Neural progenitor cell (in vitro differentiated cells): ENCODE results near the gene HTR3A. TPM values are rescaled to one million over a fixed set of nuclear protein-coding genes. Genes with fewer than 3 reads are reported as not detected.

Source experiments
- DNase-seq: peaks from one replicate; pipeline ENCODE4 v3.0.0-alpha.2; 2016; ENCODE audit warnings: low spot score
- H2AFZ ChIP-seq: fragments of 200-600 bp; sonication (generic); replicated peaks from 2 replicates; pipeline ENCODE4 v1.6.1; 2016; ENCODE audit warnings: antibody characterized with exemption
- H3F3A ChIP-seq: fragments of 200-600 bp; sonication (generic); 2 replicates; pipeline ENCODE4 v1.6.1; 2016; ENCODE audit warnings: antibody characterized with exemption, low read depth
- H3K27ac ChIP-seq: fragments of 200-600 bp; sonication (generic); 2 replicates; pipeline ENCODE4 v1.5.1; 2016; ENCODE audit warnings: mild to moderate bottlenecking
- H3K27me3 ChIP-seq: fragments of 200-600 bp; sonication (generic); 2 replicates; pipeline ENCODE4 v1.6.1; 2016; ENCODE audit warnings: mild to moderate bottlenecking, moderate library complexity
- H3K36me3 ChIP-seq: fragments of 200-600 bp; sonication (generic); 2 replicates; pipeline ENCODE4 v1.5.1; 2016
- H3K4me1 ChIP-seq: fragments of 200-600 bp; sonication (generic); 2 replicates; pipeline ENCODE4 v1.6.1; 2016; ENCODE audit warnings: mixed run types
- H3K4me2 ChIP-seq: fragments of 200-600 bp; sonication (generic); 2 replicates; pipeline ENCODE4 v1.6.1; 2016
- H3K4me3 ChIP-seq: fragments of 200-600 bp; sonication (generic); 2 replicates; pipeline ENCODE4 v1.5.1; 2016
- H3K79me2 ChIP-seq: fragments of 200-600 bp; sonication (generic); 2 replicates; pipeline ENCODE4 v1.6.1; 2016; ENCODE audit warnings: low read depth
- H3K9ac ChIP-seq: fragments of 200-600 bp; sonication (generic); 2 replicates; pipeline ENCODE4 v1.6.1; 2016
- H3K9me3 ChIP-seq: fragments of 200-600 bp; sonication (generic); 2 replicates; pipeline ENCODE4 v1.5.1; 2016; ENCODE audit warnings: low read depth
- H4K20me1 ChIP-seq: fragments of 200-600 bp; sonication (generic); 2 replicates; pipeline ENCODE4 v1.6.1; 2016; ENCODE audit warnings: low read depth
- H3K27ac Mint-ChIP-seq: 3 replicates; pipeline ENCODE4 v1.8.0; 2021; ENCODE audit warnings: mixed read lengths
- H3K27me3 Mint-ChIP-seq: 2 replicates; pipeline ENCODE4 v1.8.0; 2022; ENCODE audit warnings: low read depth, mild to moderate bottlenecking, inconsistent platforms, moderate library complexity, mixed read lengths; ENCODE audit not compliant: insufficient read depth
- H3K36me3 Mint-ChIP-seq: 3 replicates; pipeline ENCODE4 v1.8.0; 2021; ENCODE audit warnings: mixed read lengths
- H3K4me1 Mint-ChIP-seq: 3 replicates; pipeline ENCODE4 v1.8.0; 2021; ENCODE audit warnings: mixed read lengths
- H3K4me3 Mint-ChIP-seq: 3 replicates; pipeline ENCODE4 v1.8.0; 2021; ENCODE audit warnings: mild to moderate bottlenecking, moderate library complexity, mixed read lengths
- H3K9me3 Mint-ChIP-seq: 3 replicates; pipeline ENCODE4 v1.8.0; 2020; ENCODE audit warnings: mixed read lengths
- CTCF ChIP-seq: fragments of 200-600 bp; sonication (generic); IDR thresholded peaks from 2 replicates; pipeline ENCODE4 v1.5.1; 2017; ENCODE audit warnings: antibody characterized with exemption, mild to moderate bottlenecking
- EZH2 ChIP-seq: fragments of 200-600 bp; sonication (generic); IDR thresholded peaks from 2 replicates; pipeline ENCODE4 v1.6.1; 2017; ENCODE audit warnings: antibody characterized with exemption, mild to moderate bottlenecking, moderate library complexity
- EZH2phosphoT487 ChIP-seq: fragments of 200-600 bp; sonication (generic); IDR thresholded peaks from 2 replicates; pipeline ENCODE4 v1.6.1; 2017; ENCODE audit warnings: antibody characterized with exemption
- total RNA-seq: library from RNA; depleted of rRNA; stranded (reverse); fragments of >200 nt; gene quantifications from 2 replicates; pipeline ENCODE4 v1.2.3, GENCODE V29; 2015; ENCODE audit warnings: low replicate concordance

Gene HTR3A
- 0.19 TPM in 1 of 2 replicates, not detected in the other for total RNA-seq

GRCh38 chr11:113974741-113975470, at the start of gene HTR3A:
HTR3A (plus strand) TSS chr11:113975108; CDS start chr11:113975326, 218 bp downstream.
- H3K4me2 ChIP-seq, result peak within 1 kb of the TSS; percentile 51

GRCh38 chr11:113926273-113927197, 48.4 kb upstream of the HTR3A start:
- Histone ChIP-seq H3K4me2 (no peak overlapping the region), H4K20me1 (no peaks in the 10 kb centered on the region), H3K79me2 (no peaks in the 10 kb centered on the region), H3K9ac (no peak overlapping the region), H3K36me3 (no peaks in the 10 kb centered on the region), H2AFZ (no peak overlapping the region), H3K4me1 (peaks cover 9% of the 10 kb centered on the region), H3F3A (no peaks in the 10 kb centered on the region), H3K9me3 (no peaks in the 10 kb centered on the region), H3K4me3 (no peak overlapping the region), H3K27me3 (no peaks in the 10 kb centered on the region), H3K27ac (no peak overlapping the region)
- DNase-seq, result no peak
- TF ChIP-seq CTCF, result no peak
- no peak for TF ChIP-seq EZH2
- no peak for TF ChIP-seq EZH2phosphoT487
- Mint-ChIP-seq H3K4me3 (no peak overlapping the region), H3K36me3 (no peaks in the 10 kb centered on the region), H3K27me3 (no peaks in the 10 kb centered on the region), H3K9me3 (no peaks in the 10 kb centered on the region), H3K27ac (no peak overlapping the region), H3K4me1 (no peaks in the 10 kb centered on the region)

More at GRCh38 chr11:113974741-113975470, at the start of gene HTR3A:
- no peaks in the 10 kb centered on the region for H3K36me3 ChIP-seq
- Mint-ChIP-seq H3K27me3 (peaks cover 14% of the 10 kb centered on the region), H3K36me3 (no peaks in the 10 kb centered on the region), H3K9me3 (no peaks in the 10 kb centered on the region), H3K27ac (no peak within 1 kb of the TSS), H3K4me1 (peaks cover 14% of the 10 kb centered on the region), H3K4me3 (peak within 1 kb of the TSS; percentile 33)
- no peaks in the 10 kb centered on the region for H4K20me1 ChIP-seq
- H3K9ac ChIP-seq, result no peak within 1 kb of the TSS
- DNase-seq, result peak; percentile 78
- H3K27me3 ChIP-seq, result no peaks in the 10 kb centered on the region
- TF ChIP-seq CTCF (no peak), EZH2phosphoT487 (no peak)
- H3K27ac ChIP-seq, result no peak within 1 kb of the TSS
- H3K4me1 ChIP-seq, result peaks cover 13% of the 10 kb centered on the region
- no peaks in the 10 kb centered on the region for H3K79me2 ChIP-seq
- H2AFZ ChIP-seq, result peak within 1 kb of the TSS; percentile 46
- H3K9me3 ChIP-seq, result no peaks in the 10 kb centered on the region
- no peak within 1 kb of the TSS for H3K4me3 ChIP-seq
- peaks cover 8% of the 10 kb centered on the region for H3F3A ChIP-seq

- H3K4me3 Mint-ChIP-seq, result no peak overlapping the region
- H3K27me3 Mint-ChIP-seq, result no peaks in the 10 kb centered on the region
- Histone ChIP-seq H3K9me3 (no peaks in the 10 kb centered on the region), H4K20me1 (no peaks in the 10 kb centered on the region), H3K4me3 (no peak overlapping the region), H3K36me3 (no peaks in the 10 kb centered on the region), H3F3A (no peaks in the 10 kb centered on the region), H3K4me1 (peaks cover 5% of the 10 kb centered on the region), H3K79me2 (no peaks in the 10 kb centered on the region), H3K4me2 (no peak overlapping the region), H3K27ac (no peak overlapping the region), H3K9ac (no peak overlapping the region), H3K27me3 (no peaks in the 10 kb centered on the region), H2AFZ (no peak overlapping the region)
- H3K27ac Mint-ChIP-seq, result no peak overlapping the region
- TF ChIP-seq CTCF (no peak), EZH2phosphoT487 (no peak), EZH2 (no peak)
- H3K36me3 Mint-ChIP-seq, result no peaks in the 10 kb centered on the region
- H3K4me1 Mint-ChIP-seq, result no peaks in the 10 kb centered on the region
- H3K9me3 Mint-ChIP-seq, result no peaks in the 10 kb centered on the region
- DNase-seq, result no peak
Measured at GRCh38 chr11:113928311-113928710, 46.6 kb upstream of the HTR3A start.
